K562 (cell line): ENCODE results near the gene MAGI1. TPM values are rescaled to one million over a fixed set of nuclear protein-coding genes. Genes with fewer than 3 reads are reported as not detected.

Experiments
- ATAC-seq: fragments of 200-7000 bp; cut with Tn5 transposase; 3 replicates; pipeline ENCODE4 v1.9.1; 2020; ENCODE audit warnings: moderate library complexity
- BruUV-seq: library from RNA; stranded (reverse); fragments of 400-500 nt; replicated peaks from 2 replicates; lab custom pipeline; 2021; lab: Mats Ljungman, UMichigan
- CTCF ChIA-PET: fragments of 300-600 bp; formaldehyde crosslinking; extraction: SDS; loops from one replicate; lab custom pipeline; 2021; ENCODE audit warnings: low intra/inter-chr PET ratio; lab: Yijun Ruan, JAX
- POLR2A ChIA-PET: fragments of 300-600, 350-650 bp; sonication (Branson Sonifier 250); formaldehyde crosslinking; extraction: SDS; loops from one replicate; lab custom pipeline; 2021; ENCODE audit warnings: antibody characterized with exemption, inconsistent platforms; lab: Yijun Ruan, JAX
- DNase-seq, 4 experiments: peaks; one replicate each; pipeline versions ENCODE4 v3.0.0 to v3.0.0-alpha.2; 2011 to 2018; ENCODE audit warnings: low spot score in 3 of 4, mixed read lengths in 3 of 4; ENCODE audit errors: extremely low read depth in 1 of 4
- FAIRE-seq: peaks from 2 replicates; lab custom pipeline; 2011; peaks lifted over from hg19 to GRCh38; lab: Jason Lieb, UNC
- H2AFZ ChIP-seq: 2 replicates; pipeline ENCODE4 v1.6.0; 2011; ENCODE audit warnings: low read depth, low read length, control low read depth, inconsistent platforms
- H3K27ac ChIP-seq: fragments of 200-600 bp; 3 replicates; pipeline ENCODE4 v1.8.0; 2011; ENCODE audit warnings: low read depth, mild to moderate bottlenecking, control low read depth, inconsistent platforms, low read length, moderate library complexity, mixed read lengths; ENCODE audit errors: extremely low read depth
- H3K27me3 ChIP-seq, 2 experiments: fragments of 300-600 bp in 1 of 2; 2 replicates in 1 of 2; 3 replicates in 1 of 2; pipeline versions ENCODE4 v1.6.0 to v1.8.0; 2011; ENCODE audit warnings: inconsistent platforms in 2 of 2, low read length in 2 of 2, mild to moderate bottlenecking in 1 of 2, mixed read lengths in 1 of 2, moderate library complexity in 1 of 2; ENCODE audit not compliant: control insufficient read depth in 2 of 2, insufficient read depth in 2 of 2
- H3K36me3 ChIP-seq: fragments of 300-600 bp; 3 replicates; pipeline ENCODE4 v1.8.0; 2011; ENCODE audit warnings: mild to moderate bottlenecking, low read length, inconsistent platforms; ENCODE audit not compliant: control insufficient read depth, insufficient read depth
- H3K4me1 ChIP-seq, 2 experiments: fragments of 200-600 bp in 1 of 2; replicated peaks in 1 of 2; 2 replicates in 1 of 2; 3 replicates in 1 of 2; pipeline versions ENCODE4 v1.5.1 to v1.8.0; 2011; ENCODE audit warnings: inconsistent platforms in 2 of 2, low read length in 2 of 2, mild to moderate bottlenecking in 1 of 2, mixed read lengths in 1 of 2, moderate library complexity in 1 of 2; ENCODE audit not compliant: control insufficient read depth in 2 of 2, insufficient read depth in 2 of 2
- H3K4me2 ChIP-seq: 2 replicates; pipeline ENCODE4 v1.6.1; 2011; ENCODE audit warnings: low read length, control low read depth, inconsistent platforms, mixed read lengths; ENCODE audit not compliant: insufficient read depth
- H3K4me3 ChIP-seq: fragments of 200-600 bp; sonication (generic), shearing (Covaris generic); 2 replicates; pipeline ENCODE4 v1.5.1; 2016; ENCODE audit warnings: control low read depth, inconsistent platforms
- H3K79me2 ChIP-seq: fragments of 200-600 bp; 3 replicates; pipeline ENCODE4 v1.8.0; 2011; ENCODE audit warnings: low read length, inconsistent platforms; ENCODE audit not compliant: control insufficient read depth, insufficient read depth
- H3K9ac ChIP-seq, 2 experiments: 2 replicates each; pipeline versions ENCODE4 v1.6.0 to v1.6.1; 2011; ENCODE audit warnings: low read depth in 2 of 2, low read length in 2 of 2, control low read depth in 1 of 2, inconsistent platforms in 1 of 2, mild to moderate bottlenecking in 1 of 2, mixed read lengths in 1 of 2; ENCODE audit not compliant: insufficient read depth in 1 of 2
- H3K9me1 ChIP-seq: one replicate; pipeline ENCODE4 v1.6.0; 2011; ENCODE audit warnings: inconsistent platforms, mild to moderate bottlenecking, low read length, moderate library complexity; ENCODE audit not compliant: control insufficient read depth, insufficient read depth
- H3K9me3 ChIP-seq: replicated peaks from 2 replicates; pipeline ENCODE4 v1.5.1; 2011; ENCODE audit warnings: low read depth, low read length, inconsistent platforms; ENCODE audit not compliant: control insufficient read depth, insufficient read depth
- H4K20me1 ChIP-seq: replicated peaks from 2 replicates; pipeline ENCODE4 v1.6.1; 2011; ENCODE audit warnings: low read length, inconsistent platforms, mixed read lengths; ENCODE audit not compliant: control insufficient read depth, insufficient read depth
- BCOR ChIP-seq: fragments of 450-650 bp; IDR thresholded peaks from 2 replicates; pipeline ENCODE4 v1.6.1; 2016
- CBX8 ChIP-seq: fragments of 200-600 bp; sonication (generic); IDR thresholded peaks from 2 replicates; pipeline ENCODE4 v1.6.1; 2012; ENCODE audit warnings: borderline replicate concordance, mixed run types, low read depth, mild to moderate bottlenecking, moderate library complexity, mixed read lengths, low read length, control low read depth, inconsistent platforms; ENCODE audit not compliant: poor library complexity, severe bottlenecking; ENCODE audit errors: extremely low read depth
- ETV1 ChIP-seq: fragments of 450-650 bp; conservative IDR thresholded peaks from 2 replicates; pipeline ENCODE4 v1.6.1; 2016; ENCODE audit warnings: missing genetic modification characterization, control low read depth, low read depth, missing compliant biosample characterization
- KAT8 ChIP-seq: fragments of 450-650 bp; IDR thresholded peaks from 2 replicates; pipeline ENCODE4 v1.6.1; 2016; ENCODE audit warnings: low read depth, mild to moderate bottlenecking
- MBD1 ChIP-seq: fragments of 250-450 bp; sonication (Bioruptor Pico); IDR thresholded peaks from 2 replicates; pipeline ENCODE4 v1.8.0; 2022; ENCODE audit warnings: inconsistent platforms
- NR2C2 ChIP-seq, 2 experiments: fragments of 200-800 bp in 1 of 2; sonication (Bioruptor generic) in 1 of 2; sonication (generic) in 1 of 2; formaldehyde crosslinking in 1 of 2; IDR thresholded peaks; 2 replicates each; pipeline versions ENCODE4 v1.6.1 to v1.8.0; 2016 to 2022; ENCODE audit warnings: mild to moderate bottlenecking in 1 of 2, missing compliant biosample characterization in 1 of 2, missing genetic modification characterization in 1 of 2, missing genetic modification reagents in 1 of 2
- WGBS: fragments of 100-300 bp; shearing (Covaris generic); methylation state at CpG from one replicate; pipeline ENCODE4 v1.1.6; 2016; ENCODE audit warnings: low coverage, mixed read lengths; ENCODE audit not compliant: insufficient coverage; ENCODE audit errors: missing lambda C conversion rate; 5-methylcytosine and 5-hydroxymethylcytosine counted together
- in situ Hi-C: fragments of 300-500 bp; cut with MboI; formaldehyde crosslinking; loops from 4 replicates; pipeline ENCODE4 v1.15.0; 2018; ENCODE audit warnings: inconsistent platforms, mixed read lengths
- intact Hi-C: fragments of 100-400 bp; cut with micrococcal nuclease; formaldehyde crosslinking; loops from 2 replicates; pipeline ENCODE4 v1.14.2; 2022
- polyA plus RNA-seq, 8 experiments: library from polyadenylated mRNA; depleted of rRNA in 4 of 8; stranded (reverse) in 5 of 8; unstranded in 3 of 8; fragments of >200 nt; fragmentation: Nextera tagmentation in 2 of 8; fragmentation: Illumina TruSeq in 1 of 8; extraction: Ambion mirVana in 2 of 8; extraction: Trizol in 1 of 8; gene quantifications; 2 replicates each; pipeline versions ENCODE4 v1.2.1 to v1.2.3, GENCODE V29; 2011 to 2014; ENCODE audit warnings: inconsistent platforms in 1 of 8, missing spikeins in 1 of 8
- total RNA-seq, 7 experiments: library from RNA; depleted of rRNA in 6 of 7; stranded (reverse); fragments of >200 nt in 6 of 7; fragmentation: Illumina TruSeq in 2 of 7; extraction: Trizol in 2 of 7; gene quantifications; 2 replicates each; pipeline versions ENCODE4 v1.2.1 to v1.2.3, GENCODE V29; 2011 to 2021; ENCODE audit warnings: low replicate concordance in 1 of 7
- TF ChIP-seq, protein P1 (sequence below): fragments of 250-450 bp; sonication (Bioruptor Pico); IDR thresholded peaks from 2 replicates; pipeline ENCODE4 v1.5.0; 2021; ENCODE audit warnings: mild to moderate bottlenecking, moderate library complexity
- TF ChIP-seq, protein P2 (sequence below): sonication (generic); formaldehyde crosslinking; IDR thresholded peaks from 2 replicates; pipeline ENCODE4 v1.8.1; 2023; ENCODE audit warnings: mild to moderate bottlenecking, missing genetic modification reagents
- TF ChIP-seq, protein P3 (sequence below): sonication (generic); formaldehyde crosslinking; IDR thresholded peaks from 2 replicates; pipeline ENCODE4 v1.8.0; 2022; ENCODE audit warnings: mild to moderate bottlenecking, low read depth, missing genetic modification reagents
- TF ChIP-seq, protein P4 (sequence below): sonication (generic); formaldehyde crosslinking; IDR thresholded peaks from 2 replicates; pipeline ENCODE4 v1.8.0; 2022; ENCODE audit warnings: mild to moderate bottlenecking, missing genetic modification reagents

The MAGI1 gene
- total and polyA plus RNA-seq, 9 of the 15 experiments (the other 6 are each of a cell fraction or from before 2014, with no cell fraction given), result 7.8 to 59.4 (median 43.2) TPM

- TF ChIP-seq ETV1 (tag), result no peak
- no peak for TF ChIP-seq KAT8
- TF ChIP-seq, protein P1, sequence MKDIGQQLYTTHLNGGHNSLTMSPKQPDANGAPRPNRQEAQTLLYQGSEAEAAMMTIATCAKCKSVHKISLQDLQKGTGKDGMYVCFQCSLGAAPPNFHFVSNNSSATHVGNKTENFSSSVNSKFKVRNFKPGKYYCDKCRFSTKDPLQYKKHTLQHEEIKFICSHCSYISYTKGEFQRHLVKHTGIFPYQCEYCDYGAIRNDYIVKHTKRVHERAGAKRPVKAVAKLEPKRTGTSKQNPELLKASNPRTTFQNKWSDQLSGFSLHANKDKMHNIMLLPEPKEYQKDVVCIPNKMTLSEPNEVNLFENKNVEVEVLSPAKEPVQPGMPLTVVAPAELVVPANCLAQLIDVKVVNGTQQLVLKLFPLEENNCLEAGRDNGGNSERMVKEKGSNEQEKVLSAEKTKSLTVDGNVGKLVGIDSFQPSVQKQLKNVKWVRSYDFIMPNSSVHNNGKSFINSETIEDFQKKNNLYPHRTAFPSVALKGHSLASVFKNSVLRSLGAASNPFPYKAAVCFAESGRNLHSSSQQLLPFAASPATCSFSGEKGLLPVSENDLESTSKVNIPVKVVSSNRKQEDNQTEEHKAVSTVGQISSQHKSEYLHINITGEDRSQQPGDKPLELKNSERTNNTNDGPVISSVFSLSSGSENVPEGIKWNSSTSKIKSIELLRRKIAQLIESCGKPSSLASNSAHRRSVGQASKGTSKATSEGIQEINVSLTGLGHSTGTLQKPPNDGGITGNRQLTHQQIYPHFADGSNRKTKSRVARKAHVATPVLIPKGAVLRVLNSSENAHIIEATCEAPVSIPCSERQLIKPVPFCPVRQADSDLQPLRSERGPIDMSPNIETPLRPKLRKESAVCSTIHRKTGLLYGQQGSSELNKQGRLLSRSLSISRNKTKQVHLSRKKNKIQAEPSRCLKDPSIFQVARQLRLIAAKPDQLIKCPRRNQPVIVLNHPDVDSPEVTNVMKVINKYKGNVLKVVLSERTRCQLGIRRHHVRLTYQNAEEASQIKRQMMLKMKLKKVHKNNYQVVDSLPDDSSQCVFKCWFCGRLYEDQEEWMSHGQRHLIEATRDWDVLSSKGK, result no peak
- no peak for TF ChIP-seq CBX8
- TF ChIP-seq MBD1 (CRISPR knock-in tag), result no peak
- TF ChIP-seq, protein P2, sequence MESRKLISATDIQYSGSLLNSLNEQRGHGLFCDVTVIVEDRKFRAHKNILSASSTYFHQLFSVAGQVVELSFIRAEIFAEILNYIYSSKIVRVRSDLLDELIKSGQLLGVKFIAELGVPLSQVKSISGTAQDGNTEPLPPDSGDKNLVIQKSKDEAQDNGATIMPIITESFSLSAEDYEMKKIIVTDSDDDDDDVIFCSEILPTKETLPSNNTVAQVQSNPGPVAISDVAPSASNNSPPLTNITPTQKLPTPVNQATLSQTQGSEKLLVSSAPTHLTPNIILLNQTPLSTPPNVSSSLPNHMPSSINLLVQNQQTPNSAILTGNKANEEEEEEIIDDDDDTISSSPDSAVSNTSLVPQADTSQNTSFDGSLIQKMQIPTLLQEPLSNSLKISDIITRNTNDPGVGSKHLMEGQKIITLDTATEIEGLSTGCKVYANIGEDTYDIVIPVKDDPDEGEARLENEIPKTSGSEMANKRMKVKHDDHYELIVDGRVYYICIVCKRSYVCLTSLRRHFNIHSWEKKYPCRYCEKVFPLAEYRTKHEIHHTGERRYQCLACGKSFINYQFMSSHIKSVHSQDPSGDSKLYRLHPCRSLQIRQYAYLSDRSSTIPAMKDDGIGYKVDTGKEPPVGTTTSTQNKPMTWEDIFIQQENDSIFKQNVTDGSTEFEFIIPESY (CRISPR knock-in tag), result no peak
- TF ChIP-seq BCOR, result no peak
- TF ChIP-seq, protein P3, sequence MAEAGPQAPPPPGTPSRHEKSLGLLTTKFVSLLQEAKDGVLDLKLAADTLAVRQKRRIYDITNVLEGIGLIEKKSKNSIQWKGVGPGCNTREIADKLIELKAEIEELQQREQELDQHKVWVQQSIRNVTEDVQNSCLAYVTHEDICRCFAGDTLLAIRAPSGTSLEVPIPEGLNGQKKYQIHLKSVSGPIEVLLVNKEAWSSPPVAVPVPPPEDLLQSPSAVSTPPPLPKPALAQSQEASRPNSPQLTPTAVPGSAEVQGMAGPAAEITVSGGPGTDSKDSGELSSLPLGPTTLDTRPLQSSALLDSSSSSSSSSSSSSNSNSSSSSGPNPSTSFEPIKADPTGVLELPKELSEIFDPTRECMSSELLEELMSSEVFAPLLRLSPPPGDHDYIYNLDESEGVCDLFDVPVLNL (CRISPR knock-in tag), result no peak
- no peak for TF ChIP-seq NR2C2 (CRISPR knock-in tag; IDR thresholded peaks at IDR 0.05)
- TF ChIP-seq NR2C2 (tag; IDR thresholded peaks at IDR 0.05), result no peak
- TF ChIP-seq, protein P4, sequence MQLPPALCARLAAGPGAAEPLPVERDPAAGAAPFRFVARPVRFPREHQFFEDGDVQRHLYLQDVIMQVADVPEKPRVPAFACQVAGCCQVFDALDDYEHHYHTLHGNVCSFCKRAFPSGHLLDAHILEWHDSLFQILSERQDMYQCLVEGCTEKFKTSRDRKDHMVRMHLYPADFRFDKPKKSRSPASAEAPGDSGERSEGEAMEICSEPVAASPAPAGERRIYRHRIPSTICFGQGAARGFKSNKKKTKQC (CRISPR knock-in tag), result no peak
- no TSS peak for BruUV-seq
- H3K27me3 ChIP-seq, result no peaks in the 10 kb centered on the region
- no peak overlapping the region for H3K27ac ChIP-seq
- H3K79me2 ChIP-seq, result no peaks in the 10 kb centered on the region
- no peaks in the 10 kb centered on the region for H3K4me1 ChIP-seq
- intact Hi-C loops, result no loop called here
- no peak for ATAC-seq
- H3K9ac ChIP-seq, result no peak overlapping the region
- H3K4me2 ChIP-seq, result no peak overlapping the region
- in situ Hi-C loops, result no loop called here
- ChIA-PET POLR2A (interaction anchor here (0.7 kb wide), 1 partner anchor 9 kb away, joined by 3 read pairs; no protein-coding TSS in a partner anchor), CTCF (no interaction called here)
- no peaks in the 10 kb centered on the region for H4K20me1 ChIP-seq
- H3K9me3 ChIP-seq, result no peaks in the 10 kb centered on the region
- H3K9me1 ChIP-seq, result no peaks in the 10 kb centered on the region
- FAIRE-seq, result no peak
- H3K36me3 ChIP-seq, result no peaks in the 10 kb centered on the region
- WGBS, result 2% methylated on average over 3 of the region's 3 CpGs
- no peak overlapping the region for H3K4me3 ChIP-seq
- no peak for DNase-seq
- H2AFZ ChIP-seq, result no peak overlapping the region
These were observed 77.0 kb downstream of the MAGI1 start for GRCh38 chr3:65961733-65962132.
